Occipital lobe (tissue), 2 donors: Measurements from ENCODE around the gene MAP2K3. TPM values are rescaled to one million over a fixed set of nuclear protein-coding genes. Genes with fewer than 3 reads are reported as not detected.

Source experiments
- DNase-seq: peaks from one replicate; lab custom pipeline; 2025; lab: John Stamatoyannopoulos, UW
- total RNA-seq: library from RNA; depleted of rRNA; stranded (reverse); fragments of >200 nt; gene quantifications from one replicate; pipeline ENCODE4 v1.2.3, GENCODE V29; 2014

MAP2K3 gene
- 1.7 TPM for total RNA-seq

DNA sequence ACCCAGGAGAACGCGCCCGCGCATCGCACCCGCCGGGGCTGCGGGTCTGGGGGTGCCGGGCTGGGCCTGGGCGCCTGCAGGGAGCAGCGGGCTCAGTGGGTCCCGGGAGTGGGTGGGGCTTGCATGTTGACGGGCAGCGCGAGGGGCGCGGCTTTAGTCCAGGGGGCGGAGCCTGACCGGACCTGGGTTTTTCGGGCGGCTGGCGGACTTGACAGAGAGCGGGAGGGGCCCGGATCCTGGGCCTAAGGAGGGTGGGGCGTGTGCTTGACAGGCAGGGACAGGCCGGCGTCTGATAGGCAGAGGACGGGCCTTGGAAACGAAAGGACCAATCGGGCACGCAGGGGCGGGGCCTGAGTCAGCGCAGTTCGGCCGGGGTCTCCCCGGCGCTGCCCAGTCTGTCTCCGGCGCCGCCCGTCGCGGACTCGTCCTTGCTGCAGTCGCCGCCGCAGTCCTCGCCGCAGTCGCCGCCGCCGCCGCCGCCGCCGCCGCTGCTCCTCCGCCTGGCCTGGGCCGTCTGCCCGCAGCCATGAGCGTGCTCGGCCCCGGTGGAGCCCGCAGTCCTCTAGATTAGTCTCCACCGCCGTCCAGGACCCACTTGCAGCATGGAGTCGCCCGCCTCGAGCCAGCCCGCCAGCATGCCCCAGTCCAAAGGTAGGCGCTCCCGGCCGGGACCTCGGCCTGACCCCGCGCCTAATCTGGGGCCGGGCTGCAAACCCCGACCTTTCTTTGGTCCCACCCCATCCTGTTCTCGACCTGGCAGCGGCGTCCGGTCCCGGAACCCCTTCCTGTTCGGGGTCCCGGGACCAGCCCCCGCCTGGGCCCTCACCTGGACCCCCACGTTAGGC lies at the start of gene MAP2K3:
MAP2K3 (plus strand) TSS at position 393 of the 845 bp plus-strand sequence; CDS start at position 603, 210 bp downstream.
- DNase-seq, result peak; percentile 100

DNA sequence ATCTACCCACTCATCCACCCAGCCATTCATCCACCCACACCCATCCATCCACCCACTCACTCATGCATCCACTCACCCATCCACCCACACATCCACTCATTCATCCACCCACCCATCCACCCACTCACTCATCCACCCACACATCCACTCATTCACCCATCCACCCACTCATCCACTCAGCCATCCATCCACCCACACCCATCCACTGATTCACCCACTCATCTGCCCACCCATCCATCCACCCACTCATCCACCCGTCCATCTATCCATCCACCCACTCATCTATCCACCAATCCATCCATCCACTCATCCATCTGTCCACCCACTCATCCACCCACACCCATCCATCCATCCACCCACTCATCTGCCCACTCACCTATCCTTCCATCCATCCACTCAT lies 48.6 kb upstream of the MAP2K3 start:
- DNase-seq, result no peak

DNA sequence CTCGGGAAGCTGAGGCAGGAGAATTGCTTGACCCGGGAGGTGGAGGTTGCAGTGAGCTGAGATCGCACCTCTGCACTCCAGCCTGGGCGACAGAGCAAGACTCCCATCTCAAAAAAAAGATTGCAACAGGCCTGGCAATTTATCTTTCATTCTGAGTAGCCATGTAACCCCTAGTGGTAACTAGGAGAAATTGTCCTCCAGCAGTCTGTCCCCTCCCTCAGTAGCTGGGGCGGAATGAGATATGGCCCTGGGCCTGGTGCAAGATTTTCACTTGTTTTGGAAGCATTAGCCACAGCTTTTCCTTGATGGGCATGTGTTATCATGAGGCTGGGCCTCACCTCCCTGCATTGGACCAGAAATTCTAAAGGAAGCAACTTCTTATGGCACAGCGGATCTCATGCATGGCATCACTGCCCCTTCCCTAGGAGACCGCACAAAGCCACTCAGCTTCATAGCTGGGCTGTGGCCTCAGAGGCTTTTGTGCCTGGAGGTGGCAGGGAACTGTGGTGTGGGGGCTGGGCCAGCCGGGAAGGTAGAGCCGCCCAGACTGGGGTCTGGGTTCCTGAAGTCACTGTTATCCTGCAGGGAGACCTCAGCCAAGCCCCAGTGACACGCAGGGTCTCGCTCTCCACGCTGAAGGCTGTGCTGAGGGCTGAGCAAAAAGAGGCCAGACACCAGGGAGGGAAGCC lies 44.7 kb upstream of the MAP2K3 start:
- DNase-seq, result no peak

- no peak for DNase-seq
Observed at GRCh38 chr17:21240369-21241055, 44.0 kb upstream of the MAP2K3 start.

GRCh38 chr17:21241564-21241963 lies 42.9 kb upstream of the MAP2K3 start:
- no peak for DNase-seq

DNA sequence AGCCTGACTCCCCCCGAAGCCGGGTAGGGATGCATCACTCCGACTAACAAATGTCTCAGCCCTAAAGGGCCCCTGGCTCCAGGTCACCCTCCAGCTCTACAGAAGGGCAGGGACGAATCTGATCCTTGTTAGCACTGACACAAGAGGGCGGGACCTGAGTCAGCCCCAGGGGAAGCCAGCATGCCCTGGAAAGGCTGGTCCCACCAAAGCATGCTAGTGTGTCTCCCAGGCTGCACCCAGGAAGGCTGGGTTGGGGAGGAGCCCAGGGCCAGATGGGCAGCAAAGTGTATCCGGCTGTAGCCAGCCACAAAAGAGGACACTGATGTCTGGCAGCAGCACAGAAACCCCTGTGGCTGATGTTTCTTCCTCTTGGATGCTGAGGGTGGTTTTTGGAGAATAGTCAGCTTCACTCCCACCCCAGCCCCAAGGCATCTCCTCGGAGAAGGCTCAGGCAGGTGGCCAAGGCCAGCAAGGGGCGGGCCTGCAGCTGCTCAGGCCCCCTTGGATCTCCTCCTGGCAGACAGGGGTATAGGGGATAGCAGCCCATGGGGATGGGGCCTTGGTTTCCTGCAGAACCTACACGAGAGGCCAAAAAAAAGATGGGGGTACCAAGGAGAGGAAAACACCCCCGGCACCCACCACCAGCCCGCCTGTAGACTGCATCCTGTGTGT lies 42.3 kb upstream of the MAP2K3 start:
- no peak for DNase-seq

GRCh38 chr17:21242780-21243515 lies 41.6 kb upstream of the MAP2K3 start:
- no peak for DNase-seq

DNA sequence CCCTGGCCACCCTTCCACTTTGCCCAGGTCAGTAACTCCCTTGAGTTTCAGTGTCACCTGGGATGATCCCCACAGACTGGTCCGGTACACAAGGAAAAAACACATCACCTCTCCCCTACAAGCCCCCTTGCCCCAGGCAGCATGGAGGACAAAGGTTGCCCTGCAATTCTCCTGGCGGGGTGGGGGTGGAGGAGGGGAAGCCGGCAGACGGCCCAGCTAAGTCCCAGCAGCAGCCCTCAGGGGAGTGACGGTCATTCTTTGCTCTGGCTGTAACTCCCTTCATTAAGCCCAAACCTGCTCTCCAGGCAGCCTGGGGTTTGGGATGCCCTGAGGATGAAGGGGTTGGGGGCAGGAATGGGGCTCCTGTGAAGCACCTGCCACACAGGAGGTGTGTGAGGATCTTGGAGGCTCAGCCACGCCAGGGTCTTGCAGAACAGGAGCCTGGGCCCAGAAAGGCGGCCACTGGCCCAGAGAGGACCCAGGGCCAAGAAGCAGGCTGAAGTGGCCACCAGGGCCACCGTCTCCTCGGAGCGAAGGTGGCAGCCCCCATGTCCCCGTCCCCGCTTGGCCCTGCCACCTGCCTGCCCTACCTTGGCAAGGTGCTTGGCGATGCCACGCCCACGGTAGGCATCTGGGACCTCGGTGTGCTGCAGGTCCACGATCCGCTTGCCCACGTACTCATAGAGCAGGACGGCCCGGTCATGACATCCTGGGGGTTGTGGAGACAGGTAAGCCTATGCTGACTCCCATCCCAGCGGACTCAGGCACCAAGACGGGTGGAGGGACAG lies 40.8 kb upstream of the MAP2K3 start:
- no peak for DNase-seq

GRCh38 chr17:21245639-21246084 lies 38.8 kb upstream of the MAP2K3 start:
- DNase-seq, result no peak

- DNase-seq, result no peak
Observed at GRCh38 chr17:21246698-21247097, 37.8 kb upstream of the MAP2K3 start.

DNA sequence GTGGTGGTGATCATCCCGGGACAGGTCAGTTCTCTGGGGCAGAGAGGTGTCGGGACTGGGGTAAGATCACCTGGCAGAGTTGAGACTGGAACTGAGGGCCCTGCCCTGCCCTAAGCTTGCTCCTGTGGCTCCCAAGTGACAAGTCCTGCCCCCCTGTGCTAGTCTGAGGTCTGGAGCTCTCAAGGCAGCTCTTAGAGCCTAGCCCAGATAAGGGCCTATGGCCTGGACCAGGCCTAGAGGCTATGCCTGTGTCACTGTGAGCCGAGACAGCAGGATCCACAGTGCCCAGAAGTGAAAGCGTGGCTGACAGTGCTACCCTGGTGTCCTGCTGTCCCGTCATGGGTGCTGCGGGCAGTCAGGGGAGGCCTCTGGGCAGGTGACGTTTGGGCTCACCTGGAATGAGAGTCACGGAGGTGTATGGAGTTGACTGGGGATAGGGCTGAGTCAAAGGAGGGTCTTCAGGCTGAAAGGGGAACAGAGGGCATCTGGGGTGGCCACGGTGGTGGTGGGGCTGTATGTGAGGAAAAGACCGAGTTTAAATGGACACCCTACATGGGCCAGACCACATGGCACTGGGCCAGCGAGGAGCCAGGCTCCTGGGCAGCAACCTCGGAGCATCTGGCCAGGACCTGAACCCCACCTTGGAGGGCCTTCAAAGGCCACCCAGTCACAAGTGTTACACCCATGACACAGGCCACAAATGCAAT lies 36.8 kb upstream of the MAP2K3 start:
- DNase-seq, result no peak

DNA sequence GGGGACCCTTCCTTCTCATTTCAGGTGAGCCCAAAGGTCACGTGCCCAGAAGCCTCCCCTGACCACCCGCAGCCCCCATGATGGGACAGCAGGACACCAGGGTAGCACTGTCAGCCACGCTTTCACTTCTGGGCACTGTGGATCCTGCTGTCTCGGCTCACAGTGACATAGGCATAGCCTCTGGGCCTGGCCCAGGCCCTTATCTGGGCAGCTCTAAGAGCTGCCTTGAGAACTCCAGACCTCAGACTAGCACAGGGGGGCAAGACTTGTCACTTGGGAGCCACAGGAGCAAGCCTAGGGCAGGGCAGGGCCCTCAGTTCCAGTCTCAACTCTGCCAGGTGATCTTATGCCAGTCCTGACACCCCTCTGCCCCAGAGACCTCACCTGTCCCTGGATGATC lies 36.0 kb upstream of the MAP2K3 start:
- no peak for DNase-seq

GRCh38 chr17:21249086-21249795 lies 35.3 kb upstream of the MAP2K3 start:
- no peak for DNase-seq

- DNase-seq, result no peak
Observed at GRCh38 chr17:21249920-21250703, 34.4 kb upstream of the MAP2K3 start.

GRCh38 chr17:21250854-21251253 lies 33.7 kb upstream of the MAP2K3 start:
- no peak for DNase-seq

- no peak for DNase-seq
Observed at GRCh38 chr17:21251337-21252010, 33.0 kb upstream of the MAP2K3 start.

GRCh38 chr17:21252289-21252795 lies 32.2 kb upstream of the MAP2K3 start:
- no peak for DNase-seq
